ENCODE data around the gene SYT14.
"Not testable (repeated sequence)": the region's sequence is repeated elsewhere in the genome, so short reads cannot be mapped to it uniquely, and the experiment has no call there.

The SYT14 gene

GRCh38 chr1:210112906-210113305 is 174.9 kb downstream of the SYT14 start:
- DNase-seq (ENCODE audit: low read depth in 1 of 2, low spot score in 1 of 2): not testable (repeated sequence)

- no peak for DNase-seq (ENCODE audit: low read depth in 1 of 2, low spot score in 1 of 2)
Observed at GRCh38 chr1:210117198-210117597, 179.2 kb downstream of the SYT14 start.

GRCh38 chr1:210117681-210118170 is 179.7 kb downstream of the SYT14 start:
- no peak for DNase-seq (ENCODE audit: low read depth in 1 of 2, low spot score in 1 of 2)

- DNase-seq (ENCODE audit: low read depth in 1 of 2, low spot score in 1 of 2): no peak
Observed at GRCh38 chr1:210123383-210123782, 185.4 kb downstream of the SYT14 start.

GRCh38 chr1:210123924-210124589 is 186.0 kb downstream of the SYT14 start:
- DNase-seq (ENCODE audit: low read depth in 1 of 2, low spot score in 1 of 2): no peak

GRCh38 chr1:210124736-210125135 is 186.7 kb downstream of the SYT14 start:
- DNase-seq (ENCODE audit: low read depth in 1 of 2, low spot score in 1 of 2): no peak

- DNase-seq (ENCODE audit: low read depth in 1 of 2, low spot score in 1 of 2): no peak
Observed at GRCh38 chr1:210125143-210125542, 187.1 kb downstream of the SYT14 start.

GRCh38 chr1:210129092-210129491 is 191.1 kb downstream of the SYT14 start:
- no peak for DNase-seq (ENCODE audit: low read depth in 1 of 2, low spot score in 1 of 2)

- no peak for DNase-seq (ENCODE audit: low read depth in 1 of 2, low spot score in 1 of 2)
Observed at GRCh38 chr1:210129759-210130158, 191.7 kb downstream of the SYT14 start.

GRCh38 chr1:210132582-210132981 is 194.6 kb downstream of the SYT14 start:
- no peak for DNase-seq (ENCODE audit: low read depth in 1 of 2, low spot score in 1 of 2)

- DNase-seq (ENCODE audit: low read depth in 1 of 2, low spot score in 1 of 2): peak in 1 of 2 donors; percentile 9
Observed at GRCh38 chr1:210143465-210144062, 205.5 kb downstream of the SYT14 start.

GRCh38 chr1:210144736-210145135 is 206.7 kb downstream of the SYT14 start:
- no peak for DNase-seq (ENCODE audit: low read depth in 1 of 2, low spot score in 1 of 2)

GRCh38 chr1:210151052-210151672 is 213.1 kb downstream of the SYT14 start:
- no peak for DNase-seq (ENCODE audit: low read depth in 1 of 2, low spot score in 1 of 2)

GRCh38 chr1:210159211-210159610 is 221.2 kb downstream of the SYT14 start:
- DNase-seq (ENCODE audit: low read depth in 1 of 2, low spot score in 1 of 2): no peak

- no peak for DNase-seq (ENCODE audit: low read depth in 1 of 2, low spot score in 1 of 2)
Observed at GRCh38 chr1:210170220-210170619, 232.2 kb downstream of the SYT14 start.

GRCh38 chr1:210174133-210174532 is 236.1 kb downstream of the SYT14 start:
- no peak for DNase-seq (ENCODE audit: low read depth in 1 of 2, low spot score in 1 of 2)

GRCh38 chr1:210185063-210185462 is 247.0 kb downstream of the SYT14 start:
- DNase-seq (ENCODE audit: low read depth in 1 of 2, low spot score in 1 of 2): no peak

GRCh38 chr1:210187849-210188606 is 250.0 kb downstream of the SYT14 start:
- not testable (repeated sequence) for DNase-seq (ENCODE audit: low read depth in 1 of 2, low spot score in 1 of 2)

GRCh38 chr1:210189426-210189825 is 251.4 kb downstream of the SYT14 start:
- DNase-seq (ENCODE audit: low read depth in 1 of 2, low spot score in 1 of 2): no peak

GRCh38 chr1:210195635-210196160 is 257.7 kb downstream of the SYT14 start:
- no peak for DNase-seq (ENCODE audit: low read depth in 1 of 2, low spot score in 1 of 2)

- not testable (repeated sequence) for DNase-seq (ENCODE audit: low read depth in 1 of 2, low spot score in 1 of 2)
Observed at GRCh38 chr1:210196266-210196665, 258.2 kb downstream of the SYT14 start.

All from stimulated activated CD4-positive, alpha-beta T cell treated with anti-CD3 and anti-CD28 coated beads, Interleukin-15, amount 100 ng/mL, for 1 hour (primary cell).